DOHH2 (cell line): ENCODE results near the gene TNFAIP2.
"Not testable (repeated sequence)": the region's sequence is repeated elsewhere in the genome, so short reads cannot be mapped to it uniquely, and the experiment has no call there.

ENCODE experiments used
- CTCF ChIP-seq: fragments of 200-600 bp; sonication (generic); IDR thresholded peaks from one replicate; pipeline ENCODE4 v1.5.1; 2014; ENCODE audit warnings: antibody characterized with exemption, mild to moderate bottlenecking, low read depth, low read length; ENCODE audit not compliant: poor library complexity, severe bottlenecking
- EZH2phosphoT487 ChIP-seq: fragments of 200-600 bp; sonication (generic); IDR thresholded peaks from 2 replicates; pipeline ENCODE4 v1.6.1; 2017; ENCODE audit warnings: borderline replicate concordance, mild to moderate bottlenecking, antibody characterized with exemption, low read length, moderate library complexity, mixed read lengths

- not testable (repeated sequence) for TF ChIP-seq CTCF, EZH2phosphoT487
Observed at GRCh38 chr14:103155416-103155815, 32.2 kb downstream of the TNFAIP2 start.
